ENCODE data around the gene SPRED3. TPM values are rescaled to one million over a fixed set of nuclear protein-coding genes. Genes with fewer than 3 reads are reported as not detected.
"Not testable (repeated sequence)": the region's sequence is repeated elsewhere in the genome, so short reads cannot be mapped to it uniquely, and the experiment has no call there.

Gene SPRED3
- total RNA-seq, 1 experiment from 2014 or later, result 0.79 TPM

DNA sequence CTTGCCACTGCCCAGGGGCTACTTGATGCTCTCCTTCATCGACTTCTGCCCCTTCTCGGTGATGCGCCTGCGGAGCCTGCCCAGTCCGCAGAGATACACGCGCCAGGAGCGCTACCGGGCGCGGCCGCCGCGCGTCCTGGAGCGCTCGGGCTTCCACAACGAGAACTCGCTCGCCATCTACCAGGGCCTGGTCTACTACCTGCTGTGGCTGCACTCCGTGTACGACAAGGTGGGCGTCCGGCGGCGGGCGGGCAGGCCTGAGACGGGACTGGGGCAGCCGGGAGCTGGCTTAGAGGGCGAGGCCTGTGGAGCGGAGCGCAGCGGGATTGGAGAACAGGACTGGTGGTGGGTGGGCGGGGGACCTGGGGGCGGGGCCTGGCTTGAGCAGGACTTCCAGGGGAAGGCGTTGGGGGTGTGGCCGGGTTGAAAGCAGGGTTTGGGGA lies 26.8 kb upstream of the SPRED3 start:
- Histone ChIP-seq H3K9me3 (replicated peaks) (no peaks in the 10 kb centered on the region), H3K4me1 (replicated peaks) (peaks cover 12% of the 10 kb centered on the region), H3K27me3 (replicated peaks) (peaks cover 57% of the 10 kb centered on the region), H3K36me3 (no peaks in the 10 kb centered on the region), H3K27ac (no peak overlapping the region), H3K4me3 (peak overlapping the region; percentile 30)
- DNase-seq (ENCODE audit: low read depth in 1 of 2, low spot score in 2 of 2), result peak; percentile 37 to 67

DNA sequence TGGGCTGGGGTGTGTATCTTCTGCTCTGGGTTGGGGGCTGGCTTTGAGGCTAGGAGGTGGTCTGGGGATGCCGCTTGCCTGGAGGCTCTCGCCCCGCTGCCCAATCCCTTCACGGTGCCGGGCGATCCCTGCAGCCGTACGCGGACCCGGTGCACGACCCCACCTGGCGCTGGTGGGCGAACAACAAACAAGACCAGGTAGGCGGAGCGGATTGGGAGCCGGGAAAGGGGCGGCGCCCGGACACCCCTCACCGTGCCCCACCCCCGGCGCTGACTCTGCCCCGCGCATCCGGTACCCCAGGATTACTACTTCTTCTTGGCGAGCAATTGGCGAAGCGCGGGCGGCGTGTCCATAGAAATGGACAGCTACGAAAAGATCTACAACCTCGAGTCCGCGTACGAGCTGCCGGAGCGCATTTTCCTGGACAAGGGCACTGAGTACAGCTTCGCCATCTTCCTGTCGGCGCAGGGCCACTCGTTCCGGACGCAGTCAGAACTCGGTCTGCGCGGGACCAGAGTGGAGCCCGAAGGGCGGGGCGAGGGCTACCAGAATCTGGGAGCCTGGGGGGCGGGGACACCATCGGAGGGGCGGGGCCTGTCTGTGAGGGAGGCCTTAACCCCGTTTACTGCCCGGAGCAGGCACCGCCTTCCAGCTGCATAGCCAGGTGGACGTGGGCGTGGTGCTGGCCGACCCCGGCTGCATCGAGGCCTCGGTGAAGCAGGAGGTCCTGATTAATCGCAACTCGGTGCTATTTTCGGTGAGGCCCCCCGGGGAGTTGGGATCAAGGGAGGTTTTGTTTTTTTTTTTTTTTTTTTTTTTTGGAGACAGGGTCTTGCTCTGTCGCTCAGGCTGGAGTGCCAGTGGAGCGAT lies 26.2 kb upstream of the SPRED3 start:
- H3K27ac ChIP-seq, result no peak overlapping the region
- peaks cover 54% of the 10 kb centered on the region for H3K27me3 ChIP-seq (replicated peaks)
- peak overlapping the region; percentile 30 for H3K4me3 ChIP-seq
- peaks cover 12% of the 10 kb centered on the region for H3K4me1 ChIP-seq (replicated peaks)
- H3K36me3 ChIP-seq, result no peaks in the 10 kb centered on the region
- DNase-seq (ENCODE audit: low read depth in 1 of 2, low spot score in 2 of 2), result peak; percentile 27 to 67
- H3K9me3 ChIP-seq (replicated peaks), result no peaks in the 10 kb centered on the region

GRCh38 chr19:38362946-38363688 lies 25.4 kb upstream of the SPRED3 start:
- H3K27ac ChIP-seq; H3K36me3 ChIP-seq; H3K9me3 ChIP-seq (replicated peaks); H3K4me3 ChIP-seq; DNase-seq (ENCODE audit: low read depth in 1 of 2, low spot score in 2 of 2): not testable (repeated sequence)
- H3K27me3 ChIP-seq (replicated peaks), result peaks cover 53% of the 10 kb centered on the region
- H3K4me1 ChIP-seq (replicated peaks), result peaks cover 12% of the 10 kb centered on the region

DNA sequence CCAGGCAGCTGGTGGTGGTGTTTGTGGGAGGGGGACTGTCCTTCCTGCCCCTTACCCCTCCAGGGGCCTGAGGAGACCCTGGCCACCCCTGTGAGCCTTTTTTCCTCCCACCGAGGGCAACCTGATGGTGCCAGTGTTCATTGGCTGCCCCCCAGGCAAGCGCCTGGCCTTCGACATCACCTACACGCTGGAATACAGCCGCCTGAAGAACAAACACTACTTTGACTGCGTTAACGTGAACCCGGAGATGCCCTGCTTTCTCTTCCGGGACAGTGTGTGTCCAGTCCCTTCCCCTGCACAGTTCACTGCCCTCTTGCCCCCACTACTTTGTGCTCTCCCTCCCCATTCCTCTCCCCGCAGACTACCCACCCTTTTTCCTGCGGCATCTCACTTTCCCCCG lies 21.5 kb upstream of the SPRED3 start:
- Histone ChIP-seq H3K9me3 (replicated peaks) (no peaks in the 10 kb centered on the region), H3K27me3 (replicated peaks) (peaks cover 21% of the 10 kb centered on the region; the same call in 1 of the 2 replicates), H3K4me1 (replicated peaks) (peaks cover 4% of the 10 kb centered on the region), H3K36me3 (no peaks in the 10 kb centered on the region), H3K27ac (no peak overlapping the region), H3K4me3 (no peak overlapping the region)
- DNase-seq (ENCODE audit: low read depth in 1 of 2, low spot score in 2 of 2), result no peak

DNA sequence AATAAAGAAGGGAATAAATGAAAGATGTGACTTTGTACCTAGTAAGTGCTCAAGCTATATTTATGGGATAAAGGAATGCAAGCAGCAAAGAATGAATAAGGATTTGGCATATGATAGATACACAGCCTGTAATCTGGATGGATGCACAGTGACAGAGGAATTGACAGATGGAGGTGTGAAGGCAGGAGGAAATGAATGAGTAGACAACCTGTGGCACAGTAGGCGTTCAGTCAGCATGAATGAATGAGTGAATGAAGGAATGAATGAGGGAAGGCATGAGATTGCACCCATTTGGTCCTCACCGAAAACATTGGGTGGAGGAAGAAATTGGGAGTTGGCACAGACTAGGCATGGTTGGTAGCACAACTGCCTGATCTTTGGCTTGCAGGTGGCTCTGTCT lies 18.9 kb upstream of the SPRED3 start:
- Histone ChIP-seq H3K4me3 (no peak overlapping the region), H3K9me3 (replicated peaks) (no peaks in the 10 kb centered on the region), H3K27me3 (replicated peaks) (peaks cover 17% of the 10 kb centered on the region; the same call in 1 of the 2 replicates), H3K27ac (no peak overlapping the region), H3K36me3 (no peaks in the 10 kb centered on the region), H3K4me1 (replicated peaks) (no peaks in the 10 kb centered on the region)
- DNase-seq (ENCODE audit: low read depth in 1 of 2, low spot score in 2 of 2), result no peak

DNA sequence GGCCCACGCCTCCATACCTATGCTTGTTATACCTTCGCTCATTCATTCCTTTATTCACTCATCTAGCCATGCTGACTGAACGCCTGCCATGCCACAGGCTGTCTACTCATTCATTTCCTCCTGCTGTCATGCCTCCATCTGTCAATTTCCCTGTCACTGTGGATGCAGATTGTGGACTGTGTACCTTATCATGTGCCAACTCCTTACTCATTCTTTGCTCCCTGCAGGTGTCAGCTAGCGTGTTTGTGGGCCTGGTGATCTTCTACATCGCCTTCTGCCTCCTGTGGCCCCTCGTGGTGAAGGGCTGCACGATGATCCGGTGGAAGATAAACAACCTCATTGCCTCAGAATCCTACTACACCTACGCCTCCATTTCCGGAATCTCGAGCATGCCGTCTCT lies 18.2 kb upstream of the SPRED3 start:
- H3K27ac ChIP-seq, result no peak overlapping the region
- H3K27me3 ChIP-seq (replicated peaks), result peaks cover 11% of the 10 kb centered on the region; the same call in 1 of the 2 replicates

DNA sequence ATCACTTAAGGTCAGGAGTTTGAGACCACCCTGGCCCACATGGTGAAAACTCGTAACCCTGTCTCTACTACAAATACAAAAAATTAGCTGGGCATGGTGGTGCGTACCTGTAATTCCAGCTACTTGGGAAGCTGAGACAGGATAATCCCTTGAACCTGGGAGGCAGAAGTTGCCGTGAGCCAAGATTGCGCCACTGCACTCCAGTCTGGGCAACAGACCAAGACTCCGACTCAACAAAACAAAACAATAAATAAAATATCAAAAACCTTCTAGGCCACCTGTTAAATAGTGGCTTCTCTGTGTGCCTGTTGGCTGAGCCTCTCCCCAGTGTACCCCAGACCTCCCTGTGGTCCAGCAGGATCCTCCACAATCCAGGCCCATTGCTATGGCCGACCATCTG lies 17.4 kb upstream of the SPRED3 start:
- Histone ChIP-seq H3K9me3 (replicated peaks) (no peaks in the 10 kb centered on the region), H3K4me3 (no peak overlapping the region), H3K4me1 (replicated peaks) (peaks cover 6% of the 10 kb centered on the region), H3K27ac (no peak overlapping the region), H3K27me3 (replicated peaks) (0 out of 2 replicates have a peak, but pooled peaks cover 3% of the 10 kb centered on the region), H3K36me3 (peaks cover 5% of the 10 kb centered on the region)
- DNase-seq (ENCODE audit: low read depth in 1 of 2, low spot score in 2 of 2), result no peak

More for the DNA sequence above, 18.2 kb upstream of the SPRED3 start:
- Histone ChIP-seq H3K4me3 (no peak overlapping the region), H3K36me3 (peaks cover 3% of the 10 kb centered on the region), H3K4me1 (replicated peaks) (no peaks in the 10 kb centered on the region), H3K9me3 (replicated peaks) (no peaks in the 10 kb centered on the region)
- DNase-seq (ENCODE audit: low read depth in 1 of 2, low spot score in 2 of 2), result no peak

GRCh38 chr19:38373907-38374331 lies 14.6 kb upstream of the SPRED3 start:
- DNase-seq (ENCODE audit: low read depth in 1 of 2, low spot score in 2 of 2), result no peak
- Histone ChIP-seq H3K4me3 (peak overlapping the region; percentile 84), H3K27ac (peak overlapping the region; percentile 33; the same call in 1 of the 2 replicates), H3K36me3 (peaks cover 30% of the 10 kb centered on the region), H3K9me3 (replicated peaks) (no peaks in the 10 kb centered on the region), H3K27me3 (replicated peaks) (0 out of 2 replicates have a peak, but pooled peaks cover 2% of the 10 kb centered on the region), H3K4me1 (replicated peaks) (peaks cover 11% of the 10 kb centered on the region)

DNA sequence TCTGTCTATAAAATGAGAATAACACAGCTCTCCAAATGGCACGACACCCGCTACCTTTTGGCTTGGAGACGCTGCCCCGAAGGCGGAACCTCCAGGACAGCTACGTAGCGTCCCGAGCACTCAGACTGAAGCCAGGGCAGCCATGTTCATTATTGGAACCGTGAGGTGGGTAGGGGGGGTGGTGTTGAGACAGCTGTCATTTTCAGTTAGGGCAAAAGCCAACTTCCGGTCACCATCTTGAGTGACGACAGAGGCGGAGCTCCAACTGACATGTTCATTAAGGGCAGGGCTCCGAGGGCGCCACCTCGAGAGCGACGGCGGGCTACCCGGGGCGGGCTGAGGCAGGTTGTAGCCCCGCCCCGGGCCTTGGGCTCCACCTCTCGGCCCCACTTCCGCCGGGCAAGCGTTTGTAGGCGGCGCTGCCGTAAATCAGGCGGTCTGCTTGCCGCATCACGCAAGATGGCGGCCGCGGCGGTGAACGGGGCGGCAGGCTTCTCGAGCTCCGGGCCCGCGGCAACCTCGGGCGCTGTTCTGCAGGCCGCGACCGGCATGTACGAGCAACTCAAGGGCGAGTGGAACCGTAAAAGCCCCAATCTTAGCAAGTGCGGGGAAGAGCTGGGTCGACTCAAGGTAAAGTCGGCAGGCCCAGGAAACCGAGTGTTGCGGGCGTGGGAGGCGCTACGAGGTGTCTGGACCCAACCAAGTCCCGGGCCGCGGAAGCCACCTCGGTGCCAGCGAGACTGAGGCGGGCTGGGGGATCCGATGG lies 14.0 kb upstream of the SPRED3 start, which contains the start of gene PSMD8:
TSS of gene PSMD8 (plus strand) at position 240 of the 766 bp plus-strand sequence. CDS start at position 271, 31 bp downstream.
- peak; percentile 96 to 99 for DNase-seq (ENCODE audit: low read depth in 1 of 2, low spot score in 2 of 2)
- Histone ChIP-seq H3K27ac (peak within 1 kb of the TSS; percentile 83), H3K4me1 (replicated peaks) (peaks cover 11% of the 10 kb centered on the region), H3K4me3 (peak within 1 kb of the TSS; percentile 84), H3K27me3 (replicated peaks) (0 out of 2 replicates have a peak, but pooled peaks cover under 1% of the 10 kb centered on the region), H3K36me3 (peaks cover 36% of the 10 kb centered on the region), H3K9me3 (replicated peaks) (no peaks in the 10 kb centered on the region)

DNA sequence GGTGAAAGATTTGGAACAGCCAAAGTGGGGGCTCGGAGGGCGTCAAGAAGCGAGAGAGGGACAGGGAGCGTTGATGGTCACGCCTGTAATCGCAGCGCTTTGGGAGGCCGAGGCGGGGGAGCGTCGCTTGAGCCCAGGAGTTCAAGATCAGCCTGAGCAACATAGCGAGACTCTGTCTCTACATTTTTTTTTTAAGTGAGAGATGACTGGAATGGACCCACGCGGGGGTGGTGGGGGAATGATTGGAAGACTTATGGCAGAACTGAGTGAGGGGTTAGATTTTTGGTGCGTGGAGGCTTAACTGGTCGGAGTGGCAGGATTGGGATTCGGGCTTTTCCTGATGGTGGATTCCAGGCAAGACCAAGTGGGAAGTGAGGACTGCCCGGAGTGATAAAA lies 13.4 kb upstream of the SPRED3 start:
- peak overlapping the region; percentile 84 for H3K4me3 ChIP-seq
- no peaks in the 10 kb centered on the region for H3K27me3 ChIP-seq (replicated peaks)
- H3K4me1 ChIP-seq (replicated peaks), result peaks cover 11% of the 10 kb centered on the region
- H3K36me3 ChIP-seq, result peaks cover 42% of the 10 kb centered on the region
- no peaks in the 10 kb centered on the region for H3K9me3 ChIP-seq (replicated peaks)
- peak overlapping the region; percentile 83 for H3K27ac ChIP-seq
- no peak for DNase-seq (ENCODE audit: low read depth in 1 of 2, low spot score in 2 of 2)

DNA sequence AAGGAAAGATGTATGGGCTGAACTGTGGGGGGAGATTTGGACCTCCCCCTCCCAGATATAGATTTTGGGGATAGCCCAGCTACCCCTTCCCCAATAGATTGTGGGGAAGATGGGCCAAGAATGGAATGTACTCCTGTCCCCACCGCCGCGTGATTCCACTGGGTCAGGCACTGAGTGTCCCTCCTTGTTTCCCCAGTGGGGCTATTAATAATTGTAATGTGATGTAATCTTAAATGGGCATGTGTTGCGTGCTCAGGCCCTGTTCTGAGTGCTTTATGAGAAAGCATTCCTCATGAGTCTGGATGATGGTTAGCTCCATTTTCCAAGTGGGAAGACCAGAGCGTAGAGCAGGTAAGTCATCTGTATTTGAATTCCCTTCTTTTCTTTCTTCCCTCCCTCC lies 12.7 kb upstream of the SPRED3 start:
- peaks cover 46% of the 10 kb centered on the region for H3K36me3 ChIP-seq
- peak overlapping the region; percentile 84 for H3K4me3 ChIP-seq
- H3K9me3 ChIP-seq (replicated peaks), result no peaks in the 10 kb centered on the region
- DNase-seq (ENCODE audit: low read depth in 1 of 2, low spot score in 2 of 2), result peak in 1 of 2 experiments; percentile 13
- H3K27me3 ChIP-seq (replicated peaks), result no peaks in the 10 kb centered on the region
- H3K27ac ChIP-seq, result no peak overlapping the region
- peaks cover 11% of the 10 kb centered on the region for H3K4me1 ChIP-seq (replicated peaks)

GRCh38 chr19:38376576-38376975 lies 11.9 kb upstream of the SPRED3 start:
- H3K4me3 ChIP-seq, result no peak overlapping the region

DNA sequence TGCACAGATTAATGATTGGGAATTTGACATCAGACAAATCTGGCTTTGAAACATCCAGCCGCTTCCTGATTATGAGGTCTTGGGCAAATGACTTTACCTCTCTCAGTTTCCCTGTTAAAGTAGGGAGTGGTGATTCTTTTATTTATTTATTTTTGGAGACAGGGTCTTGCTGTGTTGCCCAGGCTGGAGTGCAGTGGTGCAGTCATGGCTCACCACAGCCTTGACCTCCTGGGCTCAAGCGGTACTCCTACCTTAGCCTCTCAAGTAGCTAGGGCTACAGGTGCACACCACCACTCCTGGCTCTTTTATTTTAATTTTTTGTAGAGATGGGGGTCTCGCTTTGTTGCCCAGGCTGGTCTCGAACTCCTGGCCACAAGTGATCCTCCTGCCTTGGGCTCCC lies 11.4 kb upstream of the SPRED3 start:
- H3K4me3 ChIP-seq, result no peak overlapping the region
- no peak for DNase-seq (ENCODE audit: low read depth in 1 of 2, low spot score in 2 of 2)
- H3K36me3 ChIP-seq, result peaks cover 60% of the 10 kb centered on the region
- H3K27me3 ChIP-seq (replicated peaks), result no peaks in the 10 kb centered on the region
- H3K27ac ChIP-seq, result no peak overlapping the region
- peaks cover 11% of the 10 kb centered on the region for H3K4me1 ChIP-seq (replicated peaks)
- H3K9me3 ChIP-seq (replicated peaks), result no peaks in the 10 kb centered on the region

More at GRCh38 chr19:38376576-38376975, 11.9 kb upstream of the SPRED3 start:
- DNase-seq (ENCODE audit: low read depth in 1 of 2, low spot score in 2 of 2), result no peak
- peaks cover 11% of the 10 kb centered on the region for H3K4me1 ChIP-seq (replicated peaks)
- no peaks in the 10 kb centered on the region for H3K27me3 ChIP-seq (replicated peaks)
- no peak overlapping the region for H3K27ac ChIP-seq
- H3K36me3 ChIP-seq, result peaks cover 55% of the 10 kb centered on the region
- H3K9me3 ChIP-seq (replicated peaks), result no peaks in the 10 kb centered on the region
